COLO668 (cell line): ENCODE data around the gene KRT5.
"Not testable (repeated sequence)": the region's sequence is repeated elsewhere in the genome, so short reads cannot be mapped to it uniquely, and the experiment has no call there.

Experiments used
- DNase-seq: peaks from one replicate; lab custom pipeline; 2025; ENCODE audit not compliant: unreplicated experiment; lab: John Stamatoyannopoulos, UW

KRT5 gene

DNA sequence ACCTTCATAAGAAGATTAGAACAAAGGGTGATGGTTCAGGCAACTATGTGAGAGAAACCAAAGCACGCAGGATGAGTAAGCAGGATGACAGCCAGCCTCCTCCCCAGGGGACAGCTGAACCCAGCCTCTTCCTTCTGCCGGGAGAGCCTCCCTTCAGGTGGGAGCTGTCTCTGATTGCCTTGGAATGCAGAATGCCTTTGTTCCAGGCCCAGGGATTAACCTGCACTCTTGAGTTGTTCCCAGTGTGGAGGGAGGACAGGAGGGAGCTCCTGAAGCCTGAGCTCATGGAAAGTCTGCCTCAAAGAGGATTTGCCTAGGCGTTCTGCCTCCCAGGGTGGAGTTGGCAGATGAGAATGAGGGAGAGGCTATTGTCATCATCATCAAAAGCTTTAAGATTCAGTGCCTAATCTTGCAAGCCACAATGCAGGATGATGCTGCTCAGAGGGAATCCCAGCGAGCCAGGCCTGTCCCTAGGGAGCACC is 23.6 kb downstream of the KRT5 start:
- DNase-seq = no peak

DNA sequence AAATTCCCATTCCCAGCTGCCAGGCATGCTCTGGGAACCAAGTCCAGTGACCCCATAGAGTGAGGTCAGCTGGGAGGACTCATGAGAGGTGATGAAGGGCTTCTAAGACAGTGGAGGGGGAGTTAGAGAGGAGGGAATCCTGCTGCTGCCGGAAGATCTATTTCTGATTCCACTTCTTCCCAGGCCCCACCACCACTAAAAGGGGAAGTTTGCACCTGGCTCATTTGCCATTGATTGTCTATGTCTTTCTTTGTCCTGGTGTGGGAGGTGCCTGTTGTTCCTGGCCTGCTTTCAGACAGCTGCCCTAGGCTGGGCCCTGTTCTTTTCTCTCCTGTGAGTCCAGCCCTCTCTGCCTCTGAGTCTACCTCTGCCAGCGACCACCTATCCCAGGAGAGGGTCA is 24.1 kb downstream of the KRT5 start:
- DNase-seq = peak; percentile 20

DNA sequence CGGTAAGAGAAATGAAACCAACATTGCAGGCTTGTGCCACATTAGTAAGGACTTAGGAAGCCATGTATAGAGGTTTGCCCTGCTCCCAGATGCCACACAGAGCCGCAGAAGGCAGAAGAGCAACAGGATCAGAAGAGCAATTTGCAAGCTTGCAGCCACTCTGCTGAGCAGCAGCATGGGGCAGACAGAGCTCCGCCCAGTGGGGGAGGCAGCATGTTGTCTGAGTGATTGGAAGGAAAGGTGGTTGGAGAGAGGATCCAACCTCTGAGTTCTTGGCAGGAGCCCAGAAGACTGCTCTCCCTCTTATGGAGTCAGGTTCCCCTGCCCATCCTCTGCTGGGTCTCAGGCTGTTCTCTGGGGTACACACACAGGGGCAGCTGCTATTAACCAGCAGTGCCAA is 24.8 kb downstream of the KRT5 start:
- DNase-seq = peak; percentile 33

DNA sequence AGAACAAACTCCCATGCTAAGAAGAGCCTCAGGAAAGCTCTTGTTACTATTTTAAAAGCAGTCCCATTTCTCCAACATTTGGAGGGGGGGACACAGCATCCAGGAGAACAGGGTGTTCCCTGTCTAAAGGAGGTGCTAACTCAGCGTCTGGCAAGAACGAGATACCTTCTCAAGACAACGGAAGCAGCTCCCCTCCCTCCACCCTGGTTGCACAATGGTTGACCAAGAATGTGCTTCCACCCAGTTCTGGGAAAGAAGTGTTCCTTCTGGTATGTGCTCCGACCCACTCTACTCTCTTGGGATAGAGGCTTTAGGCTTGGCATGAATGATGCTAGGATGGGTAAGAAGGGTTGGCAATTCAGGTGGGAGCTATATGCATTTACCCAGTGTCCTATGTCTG is 25.7 kb downstream of the KRT5 start:
- no peak for DNase-seq

DNA sequence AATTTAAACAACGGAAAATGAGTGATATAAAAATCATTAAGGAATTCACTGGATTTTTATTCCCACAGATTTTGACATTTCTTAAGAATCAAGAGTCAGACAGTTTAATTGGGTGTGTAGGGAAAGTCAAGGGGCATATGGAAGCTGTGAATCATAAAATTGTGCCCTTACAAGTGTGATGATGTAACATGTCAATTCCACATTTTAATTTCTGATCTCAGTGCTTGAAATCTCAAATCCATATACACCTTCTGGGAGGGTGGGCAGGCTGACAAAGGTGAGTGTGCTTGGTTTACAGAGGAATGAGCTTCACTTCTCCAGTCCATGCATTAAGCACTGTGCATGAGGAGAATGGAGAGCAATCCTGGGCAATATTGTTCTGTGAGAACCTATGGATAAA is 26.1 kb downstream of the KRT5 start:
- no peak for DNase-seq

DNA sequence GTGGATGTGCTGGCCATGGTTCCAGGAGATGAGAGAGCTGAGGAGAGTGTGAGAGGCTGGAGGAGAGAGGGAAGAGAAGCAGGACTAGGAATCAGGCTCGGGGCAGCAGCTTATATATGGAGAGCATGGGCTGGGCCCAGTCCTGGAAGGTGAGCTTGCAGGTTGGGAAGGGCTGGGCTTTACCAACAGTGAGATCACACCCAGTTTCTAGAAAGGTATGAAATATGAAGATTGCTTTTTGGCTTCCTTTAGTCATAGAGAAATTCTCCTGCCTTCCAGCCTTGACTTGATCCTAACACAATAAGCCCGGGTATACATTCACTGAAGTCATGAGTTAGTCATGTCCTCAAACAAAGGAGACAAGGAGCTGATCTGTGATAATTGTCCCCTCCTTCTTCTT is 27.0 kb downstream of the KRT5 start, which contains the start of gene KRT6A:
Gene KRT6A, minus strand, starts transcription at position 86 of the 400 bp plus-strand sequence. Its CDS starts 69 bp downstream, at position 17.
- DNase-seq = no peak

DNA sequence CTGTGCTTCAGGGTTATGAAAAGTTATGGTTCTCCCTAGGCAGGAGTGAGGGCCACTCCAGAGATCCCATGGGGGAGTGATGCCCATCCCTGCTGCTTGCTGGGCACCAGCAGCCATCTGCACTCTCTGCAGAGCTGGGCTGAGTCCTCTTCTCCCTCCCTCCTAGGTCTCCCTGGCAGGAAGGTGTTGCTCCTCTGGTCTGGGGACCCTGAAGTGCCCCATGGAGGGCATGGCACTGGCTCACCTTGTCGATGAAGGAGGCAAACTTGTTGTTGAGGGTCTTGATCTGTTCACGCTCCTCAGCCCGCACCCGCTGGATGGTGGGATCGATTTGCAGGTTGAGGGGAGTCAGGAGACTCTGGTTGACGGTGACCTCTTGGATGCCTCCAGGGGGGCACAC is 27.8 kb downstream of the KRT5 start:
- DNase-seq = not testable (repeated sequence)

DNA sequence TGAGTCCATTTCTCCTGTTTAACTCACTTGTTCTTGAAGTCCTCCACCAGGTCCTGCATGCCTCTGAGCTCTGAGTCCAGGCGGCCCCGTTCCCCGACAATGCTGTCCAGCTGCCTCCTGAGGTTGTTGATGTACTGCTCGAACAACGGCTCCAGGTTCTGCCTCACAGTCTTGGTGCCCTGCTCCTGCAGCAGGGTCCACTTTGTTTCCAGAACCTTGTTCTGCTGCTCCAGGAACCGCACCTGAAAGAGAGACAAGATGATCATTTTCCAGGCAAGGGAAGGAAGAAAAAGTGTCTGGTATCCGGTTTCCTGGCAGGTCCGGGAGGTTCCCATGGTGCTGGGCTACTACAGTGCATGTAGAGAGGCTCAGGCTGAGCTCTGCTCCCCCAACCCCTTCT is 28.7 kb downstream of the KRT5 start:
- not testable (repeated sequence) for DNase-seq

DNA sequence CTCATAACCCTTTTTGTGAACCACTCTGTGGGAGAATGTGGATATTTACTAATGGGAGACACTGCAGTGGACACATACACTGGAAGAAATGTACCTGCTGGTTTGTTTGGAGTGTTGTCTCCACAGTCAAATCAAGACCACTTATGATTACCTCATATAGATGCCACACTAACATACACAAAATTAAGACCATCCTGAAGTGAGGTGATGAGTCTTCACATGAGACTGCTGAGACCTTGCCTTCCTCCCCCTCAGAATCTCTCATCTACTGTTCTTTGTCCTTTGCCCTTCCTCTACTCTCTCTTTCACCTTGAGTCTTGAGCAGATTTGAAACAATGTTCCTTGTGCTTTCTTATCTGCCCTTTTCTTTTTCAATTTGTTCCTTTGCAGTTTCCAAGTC is 31.5 kb downstream of the KRT5 start:
- no peak for DNase-seq

DNA sequence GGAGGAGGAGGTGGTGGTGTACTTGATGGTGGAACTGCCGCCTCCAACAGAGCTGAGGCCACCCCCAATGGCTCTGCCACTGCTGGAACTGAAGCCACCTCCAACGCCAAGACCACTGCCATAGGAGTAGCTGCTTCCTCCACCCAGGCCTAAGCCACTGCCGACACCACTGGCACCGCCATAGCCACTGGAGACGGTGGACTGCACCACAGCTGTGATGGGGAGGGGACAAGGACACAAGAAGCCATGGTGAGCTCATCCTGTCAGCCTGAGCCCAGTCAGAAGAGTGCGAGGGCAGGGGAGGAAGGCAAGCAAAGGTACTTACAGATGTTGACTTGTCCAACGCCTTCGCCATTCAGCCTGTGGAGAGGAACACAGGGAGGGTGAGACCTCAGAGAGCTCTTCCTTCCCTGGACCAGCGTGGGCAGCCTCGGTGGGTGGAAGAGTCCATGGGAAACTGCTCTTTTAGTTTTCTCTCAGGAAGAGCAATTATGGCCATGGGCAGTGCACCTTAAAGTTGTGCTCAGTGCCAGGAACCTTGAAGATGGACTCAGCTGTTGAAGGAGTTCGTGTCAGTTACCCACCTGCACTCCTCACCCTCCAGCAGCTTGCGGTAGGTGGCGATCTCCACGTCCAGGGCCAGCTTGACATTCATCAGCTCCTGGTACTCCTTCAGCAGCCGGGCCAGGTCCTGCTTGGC is 32.3 kb downstream of the KRT5 start:
- DNase-seq = not testable (repeated sequence)

DNA sequence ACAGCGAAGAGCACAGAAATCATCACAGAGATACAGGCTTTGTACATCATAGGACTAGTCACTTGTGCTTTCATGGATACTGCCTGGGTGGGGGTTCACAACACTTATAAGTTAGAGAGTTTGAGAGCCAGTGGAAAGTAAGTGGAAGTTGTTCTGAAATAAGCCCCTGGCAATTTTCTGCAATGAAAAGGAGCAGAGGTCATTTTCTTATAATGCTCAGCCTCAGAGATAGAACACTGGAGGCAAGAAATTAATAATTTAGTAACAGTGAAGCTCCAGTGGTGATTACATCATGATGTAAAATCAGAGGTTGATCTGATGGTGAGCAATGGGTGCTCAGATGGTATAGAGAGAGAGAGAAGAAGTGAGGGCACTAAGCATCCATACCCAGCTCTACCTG is 33.0 kb downstream of the KRT5 start:
- no peak for DNase-seq

DNA sequence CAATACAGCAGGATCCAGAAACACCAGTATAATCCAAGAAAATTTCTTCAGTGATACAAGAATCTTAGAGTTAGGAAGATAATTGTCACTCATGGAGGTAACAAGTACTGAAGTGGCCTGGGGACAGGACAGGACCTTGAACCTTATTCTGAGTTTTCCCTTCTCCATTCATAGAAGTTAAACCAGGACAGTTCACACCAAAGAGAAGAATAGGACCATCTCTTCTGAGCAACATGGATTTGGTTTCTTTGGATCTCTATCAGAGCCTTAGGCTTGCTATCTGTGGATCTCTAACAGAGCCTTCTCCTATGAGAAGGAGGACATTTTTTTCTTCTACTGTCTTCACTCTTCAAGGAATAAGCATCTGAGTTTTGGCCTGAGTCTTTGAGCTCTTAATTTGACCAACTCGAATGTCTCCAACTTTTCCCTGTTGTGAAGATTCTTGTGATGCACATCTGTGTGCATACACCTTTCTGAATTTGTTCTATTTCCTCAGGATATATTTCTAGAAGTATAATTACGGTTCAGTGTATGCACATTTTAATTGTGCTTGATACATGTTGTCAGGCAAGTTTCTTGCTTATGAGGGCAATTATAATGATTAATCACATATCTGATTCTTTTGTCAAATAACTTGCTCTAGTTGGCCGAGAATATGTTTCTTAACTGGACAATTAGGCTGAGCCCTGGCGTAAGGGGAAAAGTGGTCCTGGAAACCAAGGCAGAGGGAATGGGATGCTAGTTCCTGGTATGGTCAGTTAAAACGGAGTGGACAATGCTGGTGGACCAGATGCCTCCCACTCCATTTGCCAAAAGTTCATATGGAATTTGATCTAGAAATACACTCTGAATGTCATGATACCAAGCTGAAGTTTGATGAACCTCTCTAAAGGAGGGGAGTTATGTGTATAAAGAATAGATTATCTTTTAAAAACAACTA is 33.8 kb downstream of the KRT5 start:
- no peak for DNase-seq

DNA sequence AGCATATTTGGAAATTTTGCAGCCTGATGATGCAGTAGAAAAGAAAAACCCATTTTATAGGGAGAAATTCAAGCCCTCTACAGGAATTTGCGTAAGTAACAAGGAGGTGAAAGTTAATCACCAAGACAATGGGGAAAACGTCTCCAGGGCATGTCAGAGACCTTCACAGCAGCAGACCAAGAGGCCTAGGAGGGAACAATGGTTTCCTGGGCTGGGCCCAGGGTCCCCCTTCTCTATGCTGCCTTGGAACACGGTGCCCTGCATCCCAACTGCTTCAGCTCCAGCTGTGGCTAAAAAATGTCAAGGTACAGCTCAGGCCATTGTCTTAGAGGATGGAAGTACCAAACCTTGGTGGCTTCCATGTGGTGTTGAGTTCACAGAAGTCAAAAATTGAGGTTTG is 40.1 kb downstream of the KRT5 start:
- DNase-seq = no peak

DNA sequence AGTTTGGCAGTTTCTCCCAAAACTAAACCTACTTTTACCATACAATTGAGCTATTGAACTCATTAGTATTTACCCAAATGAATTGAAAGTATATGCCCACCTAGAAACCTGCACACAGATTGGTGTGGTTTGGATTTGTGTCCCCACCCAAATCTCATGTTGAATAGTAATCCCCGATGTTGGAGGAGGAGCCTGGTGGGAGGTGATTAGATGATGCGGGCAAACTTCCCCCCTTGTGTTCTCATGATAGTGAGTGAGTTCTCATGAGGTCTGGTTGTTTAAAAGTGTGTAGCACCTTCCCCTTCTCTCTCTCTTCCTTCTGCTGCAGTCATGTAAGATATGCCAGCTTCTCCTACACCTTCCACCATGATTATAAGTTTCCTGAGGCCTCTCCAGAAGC is 42.5 kb downstream of the KRT5 start:
- no peak for DNase-seq

DNA sequence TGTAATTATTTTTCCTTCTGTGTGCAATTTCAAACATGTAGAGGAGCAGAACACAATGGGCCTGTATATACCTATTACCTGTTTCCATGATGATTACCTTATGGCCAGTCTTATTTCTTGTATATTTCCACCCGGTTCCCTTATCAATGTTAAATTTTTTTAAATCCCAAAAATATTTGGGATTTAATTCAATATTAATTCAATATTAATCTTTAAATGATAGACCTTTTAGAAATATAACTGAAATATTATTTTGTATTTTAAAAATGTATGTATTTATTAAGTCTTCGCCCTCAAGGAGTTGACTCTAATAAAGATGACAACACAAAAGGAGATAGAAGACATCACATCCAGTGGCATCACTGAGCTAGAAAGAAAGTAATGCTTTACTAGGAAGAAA is 46.0 kb downstream of the KRT5 start:
- DNase-seq = no peak

DNA sequence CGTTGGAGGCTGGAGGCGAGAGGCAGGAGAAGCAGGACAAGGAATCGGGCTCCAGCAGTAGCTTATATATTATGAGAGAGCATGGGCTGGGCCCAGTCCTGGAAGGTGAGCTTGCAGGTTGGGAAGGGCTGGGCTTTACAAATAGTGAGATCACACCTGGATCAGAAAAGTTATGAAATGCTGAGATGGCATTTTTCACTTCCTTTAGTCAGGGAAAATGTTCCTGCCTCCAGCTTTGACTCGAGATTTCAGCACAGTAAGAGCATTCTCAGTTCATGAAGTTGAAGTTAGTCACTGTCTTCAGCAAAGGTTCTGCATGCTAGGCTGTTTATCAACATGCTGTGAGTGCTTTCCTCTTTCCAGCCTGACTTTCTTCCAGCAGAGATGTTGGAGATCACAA is 46.4 kb downstream of the KRT5 start, which contains the start of gene KRT6C:
Gene KRT6C, minus strand, starts transcription at position 38 of the 400 bp plus-strand sequence. CDS start 68 bp downstream, outside the sequence.
- no peak for DNase-seq

DNA sequence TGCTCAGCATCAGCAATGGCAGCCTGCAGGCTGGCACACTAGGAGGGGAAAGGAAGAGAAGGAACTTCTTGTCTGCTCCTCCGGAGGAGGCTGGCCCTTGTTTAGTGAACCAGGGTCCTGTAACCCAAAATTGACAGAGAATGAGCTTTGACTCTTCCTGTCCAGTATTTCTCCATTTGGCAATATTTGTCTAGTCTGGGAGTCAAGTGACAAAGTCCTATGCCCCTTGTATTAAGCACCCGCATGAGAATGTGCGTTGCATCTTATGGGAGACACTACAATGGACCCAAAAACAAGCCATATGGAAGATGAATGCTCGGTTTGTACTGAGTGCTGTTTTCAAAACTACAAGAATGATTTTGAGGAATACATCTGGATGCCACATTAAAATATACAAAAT is 50.3 kb downstream of the KRT5 start:
- DNase-seq = no peak

DNA sequence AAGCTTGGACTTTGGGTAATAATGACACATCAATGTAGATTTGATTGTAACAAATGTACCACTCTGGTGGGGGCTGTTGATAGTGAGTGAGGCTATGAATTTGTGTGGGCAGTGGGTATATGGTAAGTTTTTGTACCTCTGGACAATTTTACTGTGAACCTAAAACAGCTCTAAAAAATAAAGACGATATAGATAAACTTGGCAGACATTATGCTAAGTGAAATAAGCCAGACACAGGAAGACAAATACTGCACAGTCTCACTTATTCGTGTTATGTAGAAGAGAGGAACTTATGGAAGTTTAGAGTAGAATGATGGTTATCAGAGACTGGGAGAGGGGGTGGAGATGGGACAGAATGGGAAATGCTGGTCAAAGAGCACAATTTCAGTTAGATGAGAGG is 55.3 kb downstream of the KRT5 start:
- no peak for DNase-seq
